Chondrocyte (in vitro differentiated cells): ENCODE results near the gene SNTG2. TPM values are rescaled to one million over a fixed set of nuclear protein-coding genes. Genes with fewer than 3 reads are reported as not detected.

Experiments used
- DNase-seq: peaks from one replicate; pipeline ENCODE4 v3.0.0; 2021; ENCODE audit warnings: mixed read lengths, low spot score
- H3K27ac Mint-ChIP-seq: one replicate; pipeline ENCODE4 v1.8.0; 2021; ENCODE audit warnings: mild to moderate bottlenecking, moderate library complexity, mixed read lengths; ENCODE audit not compliant: unreplicated experiment
- H3K27me3 Mint-ChIP-seq: 2 replicates; pipeline ENCODE4 v1.8.0; 2021; ENCODE audit warnings: low read depth, mixed read lengths
- H3K36me3 Mint-ChIP-seq: 2 replicates; pipeline ENCODE4 v1.8.0; 2021; ENCODE audit warnings: low read depth, mixed read lengths
- H3K4me1 Mint-ChIP-seq: 2 replicates; pipeline ENCODE4 v1.8.0; 2021; ENCODE audit warnings: low read depth, mild to moderate bottlenecking, mixed read lengths
- H3K4me3 Mint-ChIP-seq: one replicate; pipeline ENCODE4 v1.8.0; 2021; ENCODE audit warnings: mild to moderate bottlenecking, moderate library complexity, mixed read lengths; ENCODE audit not compliant: unreplicated experiment
- H3K9me3 Mint-ChIP-seq: 2 replicates; pipeline ENCODE4 v1.8.0; 2021; ENCODE audit warnings: low read depth, mixed read lengths
- total RNA-seq: library from RNA; stranded (reverse); gene quantifications from 3 replicates; pipeline ENCODE4 v1.2.1, GENCODE V29; 2021
- TF ChIP-seq, protein P1 (sequence below): fragments of 200-600 bp; sonication (generic); IDR thresholded peaks from 2 replicates; pipeline ENCODE4 v1.5.0; 2021; ENCODE audit warnings: antibody characterized with exemption, mild to moderate bottlenecking, moderate library complexity

SNTG2 gene
- total RNA-seq, 1 donor from 2014 or later = not detected

DNA sequence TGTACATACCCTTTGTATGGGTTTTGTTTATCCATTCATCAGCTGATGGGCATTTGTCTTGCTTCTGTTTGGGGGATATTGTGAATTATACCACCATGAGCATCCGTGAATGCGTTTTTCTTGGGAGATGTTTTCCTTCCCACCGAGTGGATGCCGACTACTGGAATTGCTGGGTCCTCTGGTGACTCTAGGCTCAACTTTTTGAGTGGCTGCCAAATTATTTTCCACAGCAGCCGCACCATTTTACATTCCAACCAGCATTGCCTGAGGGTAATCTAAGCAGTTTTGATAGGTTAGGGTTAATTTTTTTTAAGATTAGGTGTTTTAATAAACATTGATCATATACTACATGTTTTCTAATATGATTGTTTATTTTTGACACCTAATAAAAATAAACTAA is 220.1 kb downstream of the SNTG2 start:
- Mint-ChIP-seq H3K36me3 (no peaks in the 10 kb centered on the region), H3K4me1 (peaks cover 18% of the 10 kb centered on the region), H3K4me3 (no peak overlapping the region), H3K27me3 (no peaks in the 10 kb centered on the region), H3K9me3 (no peaks in the 10 kb centered on the region), H3K27ac (no peak overlapping the region)
- no peak for DNase-seq
- TF ChIP-seq, protein P1, sequence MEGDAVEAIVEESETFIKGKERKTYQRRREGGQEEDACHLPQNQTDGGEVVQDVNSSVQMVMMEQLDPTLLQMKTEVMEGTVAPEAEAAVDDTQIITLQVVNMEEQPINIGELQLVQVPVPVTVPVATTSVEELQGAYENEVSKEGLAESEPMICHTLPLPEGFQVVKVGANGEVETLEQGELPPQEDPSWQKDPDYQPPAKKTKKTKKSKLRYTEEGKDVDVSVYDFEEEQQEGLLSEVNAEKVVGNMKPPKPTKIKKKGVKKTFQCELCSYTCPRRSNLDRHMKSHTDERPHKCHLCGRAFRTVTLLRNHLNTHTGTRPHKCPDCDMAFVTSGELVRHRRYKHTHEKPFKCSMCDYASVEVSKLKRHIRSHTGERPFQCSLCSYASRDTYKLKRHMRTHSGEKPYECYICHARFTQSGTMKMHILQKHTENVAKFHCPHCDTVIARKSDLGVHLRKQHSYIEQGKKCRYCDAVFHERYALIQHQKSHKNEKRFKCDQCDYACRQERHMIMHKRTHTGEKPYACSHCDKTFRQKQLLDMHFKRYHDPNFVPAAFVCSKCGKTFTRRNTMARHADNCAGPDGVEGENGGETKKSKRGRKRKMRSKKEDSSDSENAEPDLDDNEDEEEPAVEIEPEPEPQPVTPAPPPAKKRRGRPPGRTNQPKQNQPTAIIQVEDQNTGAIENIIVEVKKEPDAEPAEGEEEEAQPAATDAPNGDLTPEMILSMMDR = no peak

DNA sequence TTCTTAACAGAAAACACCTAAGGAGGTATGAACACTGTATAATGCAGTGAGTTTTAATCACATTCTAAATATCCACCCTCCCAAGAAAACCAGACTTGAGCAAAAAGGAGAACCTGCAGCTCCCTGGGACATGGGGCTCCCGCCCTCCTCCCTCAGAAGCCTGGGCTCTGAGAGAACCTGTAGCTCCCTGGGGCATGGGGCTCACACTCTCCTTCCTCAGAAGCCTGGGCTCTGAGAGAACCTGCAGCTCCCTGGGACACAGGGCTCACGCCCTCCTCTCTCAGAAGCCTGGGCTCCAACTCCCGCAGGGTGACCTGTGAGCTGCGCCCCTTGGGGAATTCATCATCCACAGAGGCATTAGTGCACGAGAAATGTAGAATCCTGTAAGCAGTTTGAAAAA is 222.9 kb downstream of the SNTG2 start:
- no peaks in the 10 kb centered on the region for H3K9me3 Mint-ChIP-seq
- TF ChIP-seq, protein P1 = no peak
- H3K4me1 Mint-ChIP-seq = peaks cover 18% of the 10 kb centered on the region
- no peak for DNase-seq
- H3K4me3 Mint-ChIP-seq = no peak overlapping the region
- H3K27me3 Mint-ChIP-seq = peaks cover 2% of the 10 kb centered on the region
- H3K27ac Mint-ChIP-seq = no peak overlapping the region
- H3K36me3 Mint-ChIP-seq = no peaks in the 10 kb centered on the region

DNA sequence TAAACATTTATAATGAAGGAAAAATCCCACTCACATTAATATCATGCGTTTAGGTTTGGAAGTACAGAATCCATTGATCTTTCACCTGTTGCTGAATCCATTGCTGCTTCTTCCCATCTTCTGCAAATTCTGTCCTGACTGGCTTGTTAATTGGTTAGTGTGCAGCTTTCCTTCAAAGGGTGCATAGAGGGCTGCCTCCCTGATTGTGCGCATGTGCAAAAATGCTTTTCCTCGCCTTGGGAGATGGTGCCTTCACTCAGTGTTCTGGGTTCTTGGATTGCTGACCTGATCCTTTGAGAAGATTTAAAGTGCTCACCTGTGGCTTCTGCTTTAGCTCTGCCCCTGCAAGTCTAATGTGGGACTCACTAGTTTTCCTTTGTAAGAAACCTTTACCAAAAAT is 231.2 kb downstream of the SNTG2 start:
- TF ChIP-seq, protein P1 = no peak
- Mint-ChIP-seq H3K4me1 (no peaks in the 10 kb centered on the region), H3K9me3 (no peaks in the 10 kb centered on the region), H3K36me3 (no peaks in the 10 kb centered on the region), H3K27me3 (peaks cover 1% of the 10 kb centered on the region), H3K27ac (no peak overlapping the region), H3K4me3 (no peak overlapping the region)
- no peak for DNase-seq

DNA sequence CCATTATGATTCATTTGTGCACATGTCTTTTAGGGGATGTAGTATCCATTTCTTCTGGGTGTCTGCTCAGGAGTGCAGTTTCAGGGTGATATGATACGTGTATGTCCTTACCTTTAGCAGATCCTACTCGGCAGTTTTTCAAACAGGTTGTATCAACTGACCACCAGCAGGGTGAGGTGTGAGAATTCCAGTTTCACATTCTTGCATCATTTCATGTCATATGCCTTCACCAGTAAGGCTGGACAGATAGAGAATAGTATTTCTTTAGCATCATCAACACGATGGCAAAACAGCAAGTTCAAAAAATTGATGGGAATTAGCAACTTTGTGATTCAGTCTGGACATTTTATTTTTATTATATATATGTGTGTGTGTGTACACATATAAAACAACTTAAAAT is 232.7 kb downstream of the SNTG2 start:
- H3K27me3 Mint-ChIP-seq = peaks cover 1% of the 10 kb centered on the region
- no peaks in the 10 kb centered on the region for H3K4me1 Mint-ChIP-seq
- no peak for DNase-seq
- TF ChIP-seq, protein P1 = no peak
- H3K36me3 Mint-ChIP-seq = no peaks in the 10 kb centered on the region
- no peak overlapping the region for H3K27ac Mint-ChIP-seq
- no peak overlapping the region for H3K4me3 Mint-ChIP-seq
- H3K9me3 Mint-ChIP-seq = no peaks in the 10 kb centered on the region

DNA sequence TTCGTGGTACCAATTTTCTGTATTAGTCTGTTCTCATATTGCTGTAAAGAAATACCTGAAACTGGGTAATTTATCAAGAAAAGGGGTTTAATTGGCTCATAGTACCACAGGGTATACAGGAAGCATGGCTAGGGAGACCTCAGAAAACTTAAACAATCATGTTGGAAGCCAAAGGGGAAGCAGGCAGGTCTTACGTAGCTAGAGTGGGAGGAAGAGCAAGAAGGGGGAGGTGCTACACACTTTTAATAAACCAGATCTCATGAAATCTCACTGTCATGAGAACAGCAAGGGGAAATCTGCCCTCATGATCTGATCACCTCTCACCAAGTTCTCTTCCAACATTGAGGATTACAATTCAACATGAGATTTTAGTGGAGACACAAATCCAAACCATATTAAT is 235.8 kb downstream of the SNTG2 start:
- no peaks in the 10 kb centered on the region for H3K36me3 Mint-ChIP-seq
- no peak for DNase-seq
- no peaks in the 10 kb centered on the region for H3K9me3 Mint-ChIP-seq
- H3K27me3 Mint-ChIP-seq = no peaks in the 10 kb centered on the region
- H3K4me3 Mint-ChIP-seq = no peak overlapping the region
- H3K4me1 Mint-ChIP-seq = no peaks in the 10 kb centered on the region
- TF ChIP-seq, protein P1 = no peak
- H3K27ac Mint-ChIP-seq = no peak overlapping the region
